Activated CD4-positive, alpha-beta T cell treated with anti-CD3 and anti-CD28 coated beads, Interleukin-2, amount 50 U/mL, for 16 hours (primary cell): ENCODE measurements around the gene DYNLT4.
A peak's percentile ranks its signal among the peaks of the same experiment; 100 is the strongest.
"Not testable (repeated sequence)": the region's sequence is repeated elsewhere in the genome, so short reads cannot be mapped to it uniquely, and the experiment has no call there.

Source experiments
- DNase-seq: peaks from one replicate; pipeline ENCODE4 v3.0.0-alpha.2; 2020

Gene DYNLT4

GRCh38 chr1:44806704-44807363 is at the start of gene DYNLT4:
Gene DYNLT4, minus strand, starts transcription at chr1:44807351. Its CDS starts 683 bp downstream, at chr1:44806668.
- DNase-seq = no peak

- DNase-seq = no peak
These were observed 48.6 kb upstream of the DYNLT4 start for GRCh38 chr1:44855742-44856141.

- no peak for DNase-seq
These were observed 47.8 kb upstream of the DYNLT4 start for GRCh38 chr1:44854970-44855369.

GRCh38 chr1:44853201-44853600 is 46.0 kb upstream of the DYNLT4 start:
- DNase-seq = no peak

- DNase-seq = no peak
These were observed 44.2 kb upstream of the DYNLT4 start for GRCh38 chr1:44851308-44851707.

- DNase-seq = no peak
These were observed 42.5 kb upstream of the DYNLT4 start for GRCh38 chr1:44849575-44850132.

- DNase-seq = no peak
These were observed 41.5 kb upstream of the DYNLT4 start for GRCh38 chr1:44848456-44849181.

- DNase-seq = no peak
These were observed 40.7 kb upstream of the DYNLT4 start for GRCh38 chr1:44847845-44848244.

- DNase-seq = no peak
These were observed 39.8 kb upstream of the DYNLT4 start for GRCh38 chr1:44846985-44847384.

- no peak for DNase-seq
These were observed 35.9 kb upstream of the DYNLT4 start, which contains the start of gene PTCH2 for GRCh38 chr1:44842862-44843655. Gene PTCH2, minus strand, starts transcription at chr1:44843253. Its CDS starts 321 bp downstream, at chr1:44842932.

GRCh38 chr1:44842486-44842861 is 35.3 kb upstream of the DYNLT4 start:
- DNase-seq = no peak

- no peak for DNase-seq
These were observed 32.4 kb upstream of the DYNLT4 start for GRCh38 chr1:44839576-44839975.

- not testable (repeated sequence) for DNase-seq
These were observed 31.1 kb upstream of the DYNLT4 start for GRCh38 chr1:44838294-44838693.

GRCh38 chr1:44835738-44836675 is 28.9 kb upstream of the DYNLT4 start:
- peak; percentile 90 for DNase-seq

GRCh38 chr1:44834328-44834727 is 27.2 kb upstream of the DYNLT4 start:
- DNase-seq = no peak

GRCh38 chr1:44832056-44832705 is 25.0 kb upstream of the DYNLT4 start:
- no peak for DNase-seq

- DNase-seq = no peak
These were observed 24.4 kb upstream of the DYNLT4 start for GRCh38 chr1:44831516-44831915.

GRCh38 chr1:44830900-44831304 is 23.8 kb upstream of the DYNLT4 start:
- DNase-seq = no peak

- DNase-seq = no peak
These were observed 22.6 kb upstream of the DYNLT4 start for GRCh38 chr1:44829506-44830384.

- no peak for DNase-seq
These were observed 21.8 kb upstream of the DYNLT4 start for GRCh38 chr1:44828841-44829440.
